RCC 7860 (cell line): Measurements from ENCODE around the gene EPHB2.

Source experiments
- DNase-seq: peaks from one replicate; pipeline ENCODE4 v3.0.0-alpha.2; 2015; ENCODE audit warnings: low spot score
- FAIRE-seq: peaks from 2 replicates; lab custom pipeline; 2012; peaks lifted over from hg19 to GRCh38; lab: Jason Lieb, UNC

Gene EPHB2

DNA sequence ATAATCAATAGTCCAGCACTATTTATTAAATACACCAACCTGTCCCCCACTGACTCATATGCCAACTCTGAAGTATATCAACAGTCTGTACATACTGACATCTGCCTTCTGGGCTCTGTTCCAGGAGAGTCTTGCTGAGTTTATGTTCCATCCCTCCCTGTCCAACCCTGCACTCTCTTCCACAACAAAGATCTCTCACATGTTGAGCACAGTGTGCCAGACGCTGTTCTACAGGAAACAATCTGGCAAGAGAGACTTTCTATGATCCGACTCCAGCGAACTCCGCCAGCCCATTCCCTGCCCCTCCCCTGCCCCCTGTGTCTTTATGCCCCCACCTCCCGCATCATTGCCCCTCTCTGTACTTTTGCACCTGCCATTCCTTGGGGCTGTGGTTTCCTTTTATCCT is 258.7 kb downstream of the EPHB2 start:
- FAIRE-seq (no peak), DNase-seq (no peak)

DNA sequence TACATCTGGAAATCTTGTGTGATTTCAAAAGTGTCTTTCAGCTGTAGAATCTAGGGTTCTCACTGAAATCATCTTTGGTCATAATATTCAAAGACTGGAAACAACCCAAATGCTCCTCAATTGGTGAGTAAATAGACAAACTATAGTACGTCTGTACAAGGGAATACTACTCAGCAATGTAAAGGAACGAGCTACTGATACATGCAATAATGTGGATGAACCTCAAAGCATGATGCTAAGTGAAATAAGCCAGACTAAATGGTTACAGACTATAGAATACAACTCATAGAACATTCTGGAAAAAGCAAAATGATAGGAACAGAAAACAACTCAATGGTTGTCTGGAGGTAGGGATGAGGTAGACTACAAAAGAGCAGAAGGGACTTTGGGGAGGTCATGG is 259.5 kb downstream of the EPHB2 start:
- FAIRE-seq (no peak), DNase-seq (no peak)
